Stomach smooth muscle (tissue), 2 donors: ENCODE data around the gene SLFNL1.
A peak's percentile ranks its signal among the peaks of the same experiment; 100 is the strongest.

ENCODE experiments used
- H3K27ac ChIP-seq: one replicate; pipeline ENCODE4 v1.7.0; 2013; ENCODE audit warnings: mild to moderate bottlenecking, low read length, inconsistent platforms
- H3K27me3 ChIP-seq, 2 donors: one replicate each; pipeline ENCODE4 v1.7.0; 2013; ENCODE audit warnings: low read length in 2 of 2; ENCODE audit not compliant: insufficient read depth in 2 of 2, control insufficient read depth in 1 of 2
- H3K36me3 ChIP-seq, 2 donors: one replicate each; pipeline ENCODE4 v1.7.0; 2013; ENCODE audit warnings: low read length in 2 of 2; ENCODE audit not compliant: control insufficient read depth in 2 of 2, insufficient read depth in 2 of 2
- H3K4me1 ChIP-seq: one replicate; pipeline ENCODE4 v1.7.0; 2013; ENCODE audit warnings: low read length; ENCODE audit not compliant: control insufficient read depth, insufficient read depth
- H3K4me3 ChIP-seq, 2 donors: one replicate each; pipeline ENCODE4 v1.7.0; 2013; ENCODE audit warnings: low read length in 2 of 2
- H3K9ac ChIP-seq, 2 donors: one replicate each; pipeline ENCODE4 v1.7.0; 2013; ENCODE audit warnings: low read length in 2 of 2, mild to moderate bottlenecking in 1 of 2
- H3K9me3 ChIP-seq, 2 donors: one replicate each; pipeline ENCODE4 v1.7.0; 2013; ENCODE audit warnings: low read length in 2 of 2; ENCODE audit not compliant: control insufficient read depth in 2 of 2
- donor health status: healthy.
- donor health status: Pancreatic carcinoma.

SLFNL1 gene

GRCh38 chr1:41009466-41009865 lies 12.1 kb downstream of the SLFNL1 start:
- H3K4me3 ChIP-seq = no peak overlapping the region
- no peaks in the 10 kb centered on the region for H3K9me3 ChIP-seq
- no peak overlapping the region for H3K27ac ChIP-seq
- peaks cover 34 to 52% of the 10 kb centered on the region in 2 donors for H3K36me3 ChIP-seq
- no peak overlapping the region for H3K9ac ChIP-seq
- H3K4me1 ChIP-seq = no peaks in the 10 kb centered on the region
- no peaks in the 10 kb centered on the region for H3K27me3 ChIP-seq

GRCh38 chr1:41006942-41007865 lies 14.3 kb downstream of the SLFNL1 start:
- H3K9ac ChIP-seq = no peak overlapping the region
- H3K9me3 ChIP-seq = no peaks in the 10 kb centered on the region
- no peaks in the 10 kb centered on the region for H3K27me3 ChIP-seq
- no peak overlapping the region for H3K27ac ChIP-seq
- H3K4me3 ChIP-seq = no peak overlapping the region
- H3K4me1 ChIP-seq = peaks cover 12% of the 10 kb centered on the region
- peaks cover 34 to 56% of the 10 kb centered on the region in 2 donors for H3K36me3 ChIP-seq

DNA sequence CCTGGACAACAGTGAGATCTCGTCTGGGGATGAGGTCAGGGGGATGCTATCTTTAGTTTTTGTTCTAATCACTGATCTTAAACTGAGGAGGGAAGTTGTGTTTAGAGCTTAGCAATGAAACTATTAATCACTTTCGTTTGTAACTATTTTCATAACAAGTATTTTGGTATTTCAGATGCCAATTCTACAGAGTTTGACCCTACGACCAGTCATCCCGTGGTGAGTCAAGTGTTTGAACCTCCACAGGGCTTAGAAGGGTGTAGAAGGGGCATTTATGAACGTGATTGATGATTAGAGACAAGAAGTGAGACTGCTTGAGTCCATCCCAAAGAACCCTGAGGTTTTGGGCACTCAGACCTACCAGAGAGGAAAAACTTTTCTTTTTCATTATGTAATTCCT lies 15.6 kb downstream of the SLFNL1 start:
- Histone ChIP-seq H3K4me1 (peaks cover 12% of the 10 kb centered on the region), H3K27me3 (no peaks in the 10 kb centered on the region), H3K4me3 (no peak overlapping the region), H3K9me3 (no peaks in the 10 kb centered on the region), H3K27ac (no peak overlapping the region), H3K9ac (no peak overlapping the region), H3K36me3 (peaks cover 32 to 51% of the 10 kb centered on the region in 2 donors)

GRCh38 chr1:41003640-41004220 lies 17.8 kb downstream of the SLFNL1 start:
- no peak overlapping the region for H3K9ac ChIP-seq
- peak overlapping the region in 1 of 2 donors; percentile 15 for H3K4me3 ChIP-seq
- peaks cover 12% of the 10 kb centered on the region for H3K4me1 ChIP-seq
- H3K9me3 ChIP-seq = no peaks in the 10 kb centered on the region
- H3K27me3 ChIP-seq = no peaks in the 10 kb centered on the region
- H3K27ac ChIP-seq = no peak overlapping the region
- H3K36me3 ChIP-seq = peaks cover 26 to 52% of the 10 kb centered on the region in 2 donors

GRCh38 chr1:41003127-41003639 lies 18.3 kb downstream of the SLFNL1 start:
- no peaks in the 10 kb centered on the region for H3K9me3 ChIP-seq
- H3K4me3 ChIP-seq = peak overlapping the region in 1 of 2 donors; percentile 15
- H3K9ac ChIP-seq = no peak overlapping the region
- peaks cover 12% of the 10 kb centered on the region for H3K4me1 ChIP-seq
- H3K27me3 ChIP-seq = no peaks in the 10 kb centered on the region
- H3K36me3 ChIP-seq = peaks cover 26 to 53% of the 10 kb centered on the region in 2 donors
- no peak overlapping the region for H3K27ac ChIP-seq

- Histone ChIP-seq H3K36me3 (peaks cover 29 to 45% of the 10 kb centered on the region in 2 donors), H3K4me3 (no peak overlapping the region), H3K9me3 (no peaks in the 10 kb centered on the region), H3K4me1 (peaks cover 9% of the 10 kb centered on the region), H3K27me3 (no peaks in the 10 kb centered on the region), H3K9ac (no peak overlapping the region), H3K27ac (no peak overlapping the region)
These were observed 22.9 kb downstream of the SLFNL1 start for GRCh38 chr1:40998668-40999067.

DNA sequence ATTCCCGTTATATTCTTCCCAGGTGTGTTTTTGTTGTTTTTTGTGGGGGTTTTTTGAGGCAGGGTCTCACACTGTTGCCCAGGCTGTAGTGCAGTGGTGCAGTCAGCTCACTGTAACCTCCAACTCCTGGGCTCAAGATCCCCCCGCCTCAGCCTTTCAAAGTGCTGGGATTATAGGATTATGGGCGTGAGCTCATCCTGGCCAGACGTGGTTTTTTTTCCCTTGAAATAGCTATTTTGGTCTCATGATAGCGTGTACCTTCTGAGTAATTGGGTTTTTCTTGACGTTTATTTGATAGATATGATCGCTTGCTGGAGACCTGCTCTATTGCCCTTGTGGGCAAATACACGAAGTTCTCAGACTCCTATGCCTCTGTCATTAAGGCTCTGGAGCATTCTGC lies 24.4 kb downstream of the SLFNL1 start:
- Histone ChIP-seq H3K4me1 (no peaks in the 10 kb centered on the region), H3K27ac (no peak overlapping the region), H3K9ac (no peak overlapping the region), H3K36me3 (peaks cover 30 to 46% of the 10 kb centered on the region in 2 donors), H3K9me3 (no peaks in the 10 kb centered on the region), H3K27me3 (no peaks in the 10 kb centered on the region), H3K4me3 (no peak overlapping the region)

DNA sequence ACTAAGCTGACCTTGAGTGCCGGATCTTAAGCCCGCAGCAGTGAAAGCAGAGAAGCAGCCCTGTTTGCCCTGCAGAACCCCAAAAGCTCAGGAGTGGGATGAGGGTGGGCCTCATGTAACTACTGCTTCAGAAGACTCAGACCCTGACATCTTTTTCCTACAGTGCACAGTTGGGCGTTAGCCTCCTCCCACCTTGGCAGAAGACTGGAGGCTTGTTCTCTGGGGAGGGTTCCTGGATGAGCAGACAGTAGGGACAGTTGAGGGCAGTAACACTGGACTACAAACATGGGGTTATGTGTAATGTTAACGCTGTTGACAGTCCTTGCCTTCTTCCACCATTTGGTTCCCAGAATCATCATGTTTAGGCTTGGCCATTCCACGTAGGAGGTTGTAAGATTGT lies 32.5 kb downstream of the SLFNL1 start:
- H3K9me3 ChIP-seq = no peaks in the 10 kb centered on the region
- peaks cover 4% of the 10 kb centered on the region for H3K4me1 ChIP-seq
- H3K36me3 ChIP-seq = peaks cover 43% of the 10 kb centered on the region in 2 donors
- no peak overlapping the region for H3K4me3 ChIP-seq
- H3K27me3 ChIP-seq = no peaks in the 10 kb centered on the region
- H3K9ac ChIP-seq = no peak overlapping the region
- H3K27ac ChIP-seq = no peak overlapping the region

DNA sequence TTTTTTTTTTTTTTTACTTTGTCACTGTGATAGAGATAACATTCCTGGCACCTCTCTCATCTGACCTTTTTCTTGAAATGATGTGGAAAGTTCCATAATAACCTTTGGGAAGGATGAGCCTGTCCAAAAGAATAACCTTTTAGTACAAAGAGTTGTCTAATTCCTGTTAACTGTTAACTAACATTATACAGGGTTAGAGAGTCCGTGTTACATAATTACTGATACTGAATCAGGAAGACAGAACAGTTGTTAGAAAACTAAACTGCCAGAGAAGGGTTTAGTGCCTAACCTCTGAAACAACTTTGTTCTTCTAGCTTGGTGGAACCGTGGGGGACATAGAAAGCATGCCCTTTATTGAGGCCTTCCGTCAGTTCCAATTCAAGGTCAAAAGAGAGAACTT lies 33.2 kb downstream of the SLFNL1 start:
- Histone ChIP-seq H3K36me3 (peaks cover 41 to 43% of the 10 kb centered on the region in 2 donors), H3K9me3 (no peaks in the 10 kb centered on the region), H3K4me1 (peaks cover 4% of the 10 kb centered on the region), H3K27ac (no peak overlapping the region), H3K27me3 (no peaks in the 10 kb centered on the region), H3K4me3 (no peak overlapping the region), H3K9ac (no peak overlapping the region)

GRCh38 chr1:40987439-40988276 lies 33.9 kb downstream of the SLFNL1 start:
- Histone ChIP-seq H3K36me3 (peaks cover 42 to 43% of the 10 kb centered on the region in 2 donors), H3K9me3 (no peaks in the 10 kb centered on the region), H3K27me3 (no peaks in the 10 kb centered on the region), H3K4me1 (peaks cover 5% of the 10 kb centered on the region), H3K9ac (no peak overlapping the region), H3K27ac (no peak overlapping the region), H3K4me3 (no peak overlapping the region)
